Mucosa of descending colon (tissue), 3 donors: Measurements from ENCODE around the gene IFI16. TPM values are rescaled to one million over a fixed set of nuclear protein-coding genes. Genes with fewer than 3 reads are reported as not detected.
"Not testable (repeated sequence)": the region's sequence is repeated elsewhere in the genome, so short reads cannot be mapped to it uniquely, and the experiment has no call there.

ENCODE experiments used
- ATAC-seq: fragments of 200-7000 bp; cut with Tn5 transposase; one replicate; pipeline ENCODE4 v1.9.1; 2020; ENCODE audit warnings: mild to moderate bottlenecking, moderate library complexity
- DNase-seq, 3 donors: peaks; one replicate each; pipeline ENCODE4 v3.0.0-alpha.2; 2020
- H3K36me3 ChIP-seq: fragments of 200-600 bp; one replicate; pipeline ENCODE4 v1.8.0; 2021; ENCODE audit warnings: low read depth, mild to moderate bottlenecking
- H3K4me1 ChIP-seq: fragments of 200-600 bp; one replicate; pipeline ENCODE4 v1.8.0; 2021; ENCODE audit warnings: low read depth, mild to moderate bottlenecking
- H3K4me3 ChIP-seq: fragments of 200-600 bp; one replicate; pipeline ENCODE4 v1.8.0; 2021; ENCODE audit warnings: mild to moderate bottlenecking
- H3K9me3 ChIP-seq: fragments of 200-600 bp; one replicate; pipeline ENCODE4 v1.8.0; 2021; ENCODE audit warnings: mild to moderate bottlenecking
- CTCF ChIP-seq: fragments of 200-600 bp; IDR thresholded peaks from one replicate; pipeline ENCODE4 v1.8.0; 2022; ENCODE audit warnings: antibody characterized with exemption, mild to moderate bottlenecking
- intact Hi-C, 2 donors: fragments of 100-400 bp; cut with DNase I in 1 of 2; cut with micrococcal nuclease in 1 of 2; formaldehyde crosslinking; loops; one replicate each; pipeline versions ENCODE4 v1.11.0 to v1.11.1; 2022; cut with DNase I, micrococcal nuclease
- total RNA-seq, 3 donors: library from RNA; stranded (reverse); fragmentation: NEBNext Ultra II Directional in 2 of 3; extraction: Animal tissue kit (Norgen Biotek cat#: 25700) in 2 of 3; gene quantifications; one replicate each; pipeline versions ENCODE4 v1.2.1 to v1.2.4, GENCODE V29; 2021 to 2023
- donor health status: DM: no; HTN: no; CAD: no; lungs with moderate emphysema.
- donor health status: DM: no; HTN: no; CAD: no.
- donor health status: DM: no; HTN: yes; CAD: no.

The IFI16 gene
- total RNA-seq, 3 donors from 2014 or later: 14.4 to 37.9 (median 36.6) TPM

GRCh38 chr1:158999316-159000069 lies 10.2 kb upstream of the IFI16 start:
- intact Hi-C loops: loop anchor here in 1 of 2 donors (10.0 kb wide), 1 partner anchor 795 kb away; no protein-coding TSS in a partner anchor
- DNase-seq (peak in 2 of 3 donors; percentile 35 to 56), ATAC-seq (peak; percentile 70)
- Histone ChIP-seq H3K4me3 (no peak overlapping the region), H3K4me1 (no peaks in the 10 kb centered on the region), H3K9me3 (no peaks in the 10 kb centered on the region), H3K36me3 (no peaks in the 10 kb centered on the region)
- TF ChIP-seq CTCF: no peak

- DNase-seq (no peak), ATAC-seq (no peak)
- Histone ChIP-seq H3K9me3 (no peaks in the 10 kb centered on the region), H3K4me3 (no peak overlapping the region), H3K4me1 (no peaks in the 10 kb centered on the region), H3K36me3 (no peaks in the 10 kb centered on the region)
- intact Hi-C loops: no loop called here
- no peak for TF ChIP-seq CTCF
These were observed 9.7 kb upstream of the IFI16 start for GRCh38 chr1:159000070-159000409.

GRCh38 chr1:159000625-159001024 lies 9.1 kb upstream of the IFI16 start:
- ATAC-seq (peak; percentile 76), DNase-seq (peak; percentile 51 to 71 (median 62))
- H3K36me3 ChIP-seq: no peaks in the 10 kb centered on the region
- no peak for TF ChIP-seq CTCF
- intact Hi-C loops: no loop called here
- H3K4me3 ChIP-seq: no peak overlapping the region
- peaks cover 3% of the 10 kb centered on the region for H3K4me1 ChIP-seq
- no peaks in the 10 kb centered on the region for H3K9me3 ChIP-seq

- peaks cover 16% of the 10 kb centered on the region for H3K4me1 ChIP-seq
- no peak for ATAC-seq
These were observed 4.5 kb upstream of the IFI16 start for GRCh38 chr1:159005161-159005560.

GRCh38 chr1:159005676-159006075 lies 4.0 kb upstream of the IFI16 start:
- H3K9me3 ChIP-seq: no peaks in the 10 kb centered on the region
- no peak overlapping the region for H3K4me3 ChIP-seq
- H3K36me3 ChIP-seq: no peaks in the 10 kb centered on the region
- peak; percentile 24 for ATAC-seq
- DNase-seq: no peak
- intact Hi-C loops: no loop called here
- peaks cover 16% of the 10 kb centered on the region for H3K4me1 ChIP-seq
- no peak for TF ChIP-seq CTCF

More at GRCh38 chr1:159005161-159005560, 4.5 kb upstream of the IFI16 start:
- no peak for DNase-seq
- no peak for TF ChIP-seq CTCF
- Histone ChIP-seq H3K9me3 (no peaks in the 10 kb centered on the region), H3K4me3 (no peak overlapping the region), H3K36me3 (no peaks in the 10 kb centered on the region)
- intact Hi-C loops: no loop called here

GRCh38 chr1:159006210-159006807 lies 3.4 kb upstream of the IFI16 start:
- ATAC-seq, DNase-seq, intact Hi-C loops: not testable (repeated sequence)

More at GRCh38 chr1:159006210-159006807, 3.4 kb upstream of the IFI16 start:
- H3K4me3 ChIP-seq, H3K36me3 ChIP-seq, H3K9me3 ChIP-seq: not testable (repeated sequence)
- peaks cover 16% of the 10 kb centered on the region for H3K4me1 ChIP-seq
